GM23248 (cell line): ENCODE measurements around the gene BFAR. TPM values are rescaled to one million over a fixed set of nuclear protein-coding genes. Genes with fewer than 3 reads are reported as not detected.

ENCODE experiments used
- DNase-seq: peaks from one replicate; pipeline ENCODE4 v3.0.0-alpha.2; 2015
- H2AFZ ChIP-seq: fragments of 200-600 bp; sonication (generic); 2 replicates; pipeline ENCODE4 v1.6.1; 2016; ENCODE audit warnings: antibody characterized with exemption
- H3F3A ChIP-seq: fragments of 200-600 bp; sonication (generic); 2 replicates; pipeline ENCODE4 v1.6.1; 2016; ENCODE audit warnings: mild to moderate bottlenecking, antibody characterized with exemption, mixed run types; ENCODE audit not compliant: insufficient read depth
- H3K27ac ChIP-seq: fragments of 200-600 bp; sonication (generic); 2 replicates; pipeline ENCODE4 v1.5.1; 2016; ENCODE audit warnings: mild to moderate bottlenecking
- H3K27me3 ChIP-seq: fragments of 200-600 bp; sonication (generic); replicated peaks from 2 replicates; pipeline ENCODE4 v1.6.1; 2016; ENCODE audit warnings: mild to moderate bottlenecking; ENCODE audit not compliant: insufficient read depth
- H3K36me3 ChIP-seq: fragments of 200-600 bp; sonication (generic); 2 replicates; pipeline ENCODE4 v1.6.1; 2016; ENCODE audit warnings: low read depth, mild to moderate bottlenecking
- H3K4me1 ChIP-seq: fragments of 200-600 bp; sonication (generic); 2 replicates; pipeline ENCODE4 v1.6.1; 2016; ENCODE audit warnings: mild to moderate bottlenecking; ENCODE audit not compliant: insufficient read depth
- H3K4me2 ChIP-seq: fragments of 200-600 bp; sonication (generic); one replicate; pipeline ENCODE4 v1.6.1; 2016; ENCODE audit warnings: mild to moderate bottlenecking; ENCODE audit not compliant: unreplicated experiment
- H3K4me3 ChIP-seq: fragments of 200-600 bp; sonication (generic); 2 replicates; pipeline ENCODE4 v1.5.1; 2016; ENCODE audit warnings: mild to moderate bottlenecking
- H3K79me2 ChIP-seq: fragments of 200-600 bp; sonication (generic); 2 replicates; pipeline ENCODE4 v1.6.1; 2016; ENCODE audit warnings: mild to moderate bottlenecking; ENCODE audit not compliant: insufficient read depth
- H3K9ac ChIP-seq: fragments of 200-600 bp; sonication (generic); 2 replicates; pipeline ENCODE4 v1.6.1; 2016; ENCODE audit warnings: mild to moderate bottlenecking
- H3K9me2 ChIP-seq: fragments of 200-600 bp; sonication (generic); 2 replicates; pipeline ENCODE4 v1.6.1; 2016; ENCODE audit warnings: mixed run types, mild to moderate bottlenecking, moderate library complexity; ENCODE audit not compliant: insufficient read depth
- H3K9me3 ChIP-seq: fragments of 200-600 bp; sonication (generic); one replicate; pipeline ENCODE4 v1.6.1; 2017; ENCODE audit warnings: low read depth
- H4K20me1 ChIP-seq: fragments of 200-600 bp; sonication (generic); 2 replicates; pipeline ENCODE4 v1.6.0; 2016; ENCODE audit not compliant: insufficient read depth
- EZH2 ChIP-seq: fragments of 200-600 bp; sonication (generic); IDR thresholded peaks from 2 replicates; pipeline ENCODE4 v1.6.1; 2018; ENCODE audit warnings: antibody characterized with exemption, mild to moderate bottlenecking; ENCODE audit not compliant: insufficient read depth, poor library complexity, severe bottlenecking
- EZH2phosphoT487 ChIP-seq: fragments of 200-600 bp; sonication (generic); IDR thresholded peaks from 2 replicates; pipeline ENCODE4 v1.6.1; 2018; ENCODE audit warnings: antibody characterized with exemption, moderate library complexity, mild to moderate bottlenecking, low read depth; ENCODE audit not compliant: insufficient read depth
- WGBS, 2 experiments: methylation state at CpG; one replicate each; pipeline ENCODE4 v1.1.6; 2015 to 2017; ENCODE audit warnings: low lambda C conversion rate in 2 of 2, low coverage in 1 of 2; ENCODE audit errors: missing lambda C conversion rate in 2 of 2; 5-methylcytosine and 5-hydroxymethylcytosine counted together
- in situ Hi-C: fragments of 300-500 bp; cut with MboI; formaldehyde crosslinking; loops from 2 replicates; pipeline ENCODE4 v1.15.0; 2020
- polyA plus RNA-seq: library from polyadenylated mRNA; unstranded; fragments of >200 nt; fragmentation: Nextera tagmentation; extraction: Ambion mirVana; gene quantifications from 2 replicates; pipeline ENCODE4 v1.2.1, GENCODE V29; 2016
- total RNA-seq: library from RNA; depleted of rRNA; stranded (reverse); fragments of >200 nt; shearing (Covaris generic); gene quantifications from 2 replicates; pipeline ENCODE4 v1.2.3, GENCODE V29; 2014

BFAR gene
- total and polyA plus RNA-seq, 2 experiments from 2014 or later, result 43.3 to 122 TPM

DNA sequence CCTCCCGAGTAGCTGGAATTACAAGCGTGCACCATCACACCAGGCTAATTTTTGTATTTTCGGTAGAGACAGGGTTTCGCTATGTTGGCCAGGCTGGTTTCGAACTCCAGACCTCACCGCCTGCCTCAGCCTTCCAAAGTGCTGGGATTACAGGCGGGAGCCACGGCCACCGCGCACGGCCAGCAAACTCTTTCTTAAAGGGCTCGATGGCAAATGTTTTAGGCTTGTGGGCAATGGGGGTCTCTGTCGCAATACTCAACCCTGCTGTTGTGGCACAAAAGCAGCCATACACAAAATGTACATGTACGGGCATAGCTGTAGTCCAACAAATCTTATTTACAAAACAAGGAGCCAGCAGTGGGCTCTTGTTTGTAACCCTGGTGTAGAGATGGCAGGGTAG is 21.1 kb upstream of the BFAR start:
- no peaks in the 10 kb centered on the region for H3K27me3 ChIP-seq
- H3K4me1 ChIP-seq, result no peaks in the 10 kb centered on the region
- TF ChIP-seq EZH2 (no peak), EZH2phosphoT487 (no peak)
- H3K9ac ChIP-seq, result no peak overlapping the region
- H4K20me1 ChIP-seq, result no peaks in the 10 kb centered on the region
- H3K79me2 ChIP-seq, result no peaks in the 10 kb centered on the region
- H3K9me3 ChIP-seq, result no peaks in the 10 kb centered on the region
- 97 to 98% methylated on average over 14 of the region's 14 CpGs for WGBS, 2 experiments
- H3F3A ChIP-seq, result no peaks in the 10 kb centered on the region
- no peak overlapping the region for H3K27ac ChIP-seq
- in situ Hi-C loops, result no loop called here
- no peak for DNase-seq
- H3K36me3 ChIP-seq, result peaks cover 32% of the 10 kb centered on the region
- no peak overlapping the region for H3K4me3 ChIP-seq
- H3K9me2 ChIP-seq, result no peaks in the 10 kb centered on the region
- H2AFZ ChIP-seq, result no peak overlapping the region
- no peak overlapping the region for H3K4me2 ChIP-seq

DNA sequence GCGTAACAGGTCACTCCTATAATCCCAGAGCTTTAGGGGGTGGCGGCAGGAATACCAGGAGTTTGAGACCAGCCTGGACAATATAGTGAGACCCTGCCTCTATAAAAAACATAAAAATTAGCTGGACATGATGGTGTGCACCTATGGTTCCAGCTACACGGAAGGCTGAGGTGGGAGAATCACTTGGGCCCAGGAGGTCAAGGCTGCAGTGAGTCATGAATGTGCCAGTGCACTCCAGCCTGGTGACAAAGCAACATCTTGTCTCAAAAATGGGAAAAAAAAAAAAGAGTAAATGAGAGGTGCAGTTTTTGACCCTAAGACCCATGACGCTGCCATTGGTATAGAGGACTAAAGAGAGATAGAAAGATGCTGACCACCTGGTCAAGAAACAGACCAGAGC is 18.8 kb upstream of the BFAR start:
- H3K79me2 ChIP-seq, result no peaks in the 10 kb centered on the region
- H3K36me3 ChIP-seq, result peaks cover 18% of the 10 kb centered on the region; the same call in 1 of the 2 replicates
- no peak overlapping the region for H2AFZ ChIP-seq
- no peaks in the 10 kb centered on the region for H4K20me1 ChIP-seq
- H3K4me3 ChIP-seq, result no peak overlapping the region
- no peak for DNase-seq
- H3K27me3 ChIP-seq, result no peaks in the 10 kb centered on the region
- H3K4me1 ChIP-seq, result no peaks in the 10 kb centered on the region
- TF ChIP-seq EZH2 (no peak), EZH2phosphoT487 (no peak)
- H3F3A ChIP-seq, result no peaks in the 10 kb centered on the region
- 95 to 98% methylated on average over 4 of the region's 4 CpGs for WGBS, 2 experiments
- no peaks in the 10 kb centered on the region for H3K9me3 ChIP-seq
- no peak overlapping the region for H3K9ac ChIP-seq
- in situ Hi-C loops, result no loop called here
- H3K9me2 ChIP-seq, result no peaks in the 10 kb centered on the region
- H3K27ac ChIP-seq, result no peak overlapping the region
- H3K4me2 ChIP-seq, result no peak overlapping the region

- Histone ChIP-seq H3K4me2 (no peak overlapping the region), H3K9me2 (no peaks in the 10 kb centered on the region), H3K36me3 (peaks cover 19% of the 10 kb centered on the region; the same call in 1 of the 2 replicates), H3K27me3 (no peaks in the 10 kb centered on the region), H4K20me1 (no peaks in the 10 kb centered on the region), H3K9ac (no peak overlapping the region), H3F3A (no peaks in the 10 kb centered on the region), H2AFZ (no peak overlapping the region), H3K4me3 (no peak overlapping the region), H3K79me2 (no peaks in the 10 kb centered on the region; the same call in 1 of the 2 replicates), H3K9me3 (no peaks in the 10 kb centered on the region), H3K27ac (no peak overlapping the region), H3K4me1 (no peaks in the 10 kb centered on the region)
- WGBS, 2 experiments, result 97 to 99% methylated on average over 4 of the region's 4 CpGs
- in situ Hi-C loops, result no loop called here
- TF ChIP-seq EZH2phosphoT487, result no peak
- TF ChIP-seq EZH2, result no peak
- no peak for DNase-seq
Observed at GRCh38 chr16:14616280-14616679, 16.5 kb upstream of the BFAR start.

DNA sequence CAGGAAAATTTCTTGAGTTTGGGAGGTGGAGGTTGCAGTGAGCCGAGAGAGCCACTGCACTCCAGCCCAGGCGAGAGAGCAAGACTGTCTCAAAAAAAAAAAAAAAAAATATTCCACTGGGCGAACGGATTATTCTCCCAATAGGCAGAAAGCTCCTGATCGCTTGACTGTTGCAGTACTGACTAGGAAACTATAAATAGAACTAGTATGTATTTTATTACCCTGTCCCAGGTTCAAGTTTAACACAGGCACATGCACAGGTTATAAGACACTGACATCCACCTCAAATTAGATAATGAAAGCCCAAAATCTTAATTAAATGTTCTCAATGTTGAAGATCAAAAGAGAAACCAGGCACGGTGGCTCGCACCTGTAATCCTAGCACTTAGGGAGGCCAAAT is 14.2 kb upstream of the BFAR start:
- Histone ChIP-seq H2AFZ (no peak overlapping the region), H3K9me2 (no peaks in the 10 kb centered on the region), H4K20me1 (no peaks in the 10 kb centered on the region), H3K4me2 (no peak overlapping the region), H3K79me2 (no peaks in the 10 kb centered on the region; the same call in 1 of the 2 replicates), H3F3A (no peaks in the 10 kb centered on the region), H3K9me3 (no peaks in the 10 kb centered on the region), H3K27ac (no peak overlapping the region), H3K27me3 (no peaks in the 10 kb centered on the region), H3K9ac (no peak overlapping the region), H3K36me3 (peaks cover 23% of the 10 kb centered on the region; the same call in 1 of the 2 replicates), H3K4me1 (no peaks in the 10 kb centered on the region), H3K4me3 (no peak overlapping the region)
- no peak for DNase-seq
- in situ Hi-C loops, result no loop called here
- 84 to 90% methylated on average over 7 of the region's 7 CpGs for WGBS, 2 experiments
- TF ChIP-seq EZH2 (no peak), EZH2phosphoT487 (no peak)

- H2AFZ ChIP-seq, result no peak overlapping the region
- no peaks in the 10 kb centered on the region for H4K20me1 ChIP-seq
- no peak overlapping the region for H3K9ac ChIP-seq
- H3K9me3 ChIP-seq, result no peaks in the 10 kb centered on the region
- TF ChIP-seq EZH2 (no peak), EZH2phosphoT487 (no peak)
- peaks cover 25% of the 10 kb centered on the region for H3K36me3 ChIP-seq
- WGBS, 2 experiments, result 96 to 98% methylated on average over 4 of the region's 4 CpGs
- H3K27me3 ChIP-seq, result no peaks in the 10 kb centered on the region
- in situ Hi-C loops, result no loop called here
- peaks cover 18% of the 10 kb centered on the region for H3K4me1 ChIP-seq
- peaks cover 28% of the 10 kb centered on the region for H3K79me2 ChIP-seq
- H3K9me2 ChIP-seq, result no peaks in the 10 kb centered on the region
- no peak overlapping the region for H3K4me2 ChIP-seq
- H3K4me3 ChIP-seq, result no peak overlapping the region
- H3K27ac ChIP-seq, result no peak overlapping the region
- DNase-seq, result no peak
- peaks cover 2% of the 10 kb centered on the region; the same call in 1 of the 2 replicates for H3F3A ChIP-seq
Observed at GRCh38 chr16:14627078-14627477, 5.7 kb upstream of the BFAR start.
